ENCODE measurements around the gene PRKCE.

The PRKCE gene

DNA sequence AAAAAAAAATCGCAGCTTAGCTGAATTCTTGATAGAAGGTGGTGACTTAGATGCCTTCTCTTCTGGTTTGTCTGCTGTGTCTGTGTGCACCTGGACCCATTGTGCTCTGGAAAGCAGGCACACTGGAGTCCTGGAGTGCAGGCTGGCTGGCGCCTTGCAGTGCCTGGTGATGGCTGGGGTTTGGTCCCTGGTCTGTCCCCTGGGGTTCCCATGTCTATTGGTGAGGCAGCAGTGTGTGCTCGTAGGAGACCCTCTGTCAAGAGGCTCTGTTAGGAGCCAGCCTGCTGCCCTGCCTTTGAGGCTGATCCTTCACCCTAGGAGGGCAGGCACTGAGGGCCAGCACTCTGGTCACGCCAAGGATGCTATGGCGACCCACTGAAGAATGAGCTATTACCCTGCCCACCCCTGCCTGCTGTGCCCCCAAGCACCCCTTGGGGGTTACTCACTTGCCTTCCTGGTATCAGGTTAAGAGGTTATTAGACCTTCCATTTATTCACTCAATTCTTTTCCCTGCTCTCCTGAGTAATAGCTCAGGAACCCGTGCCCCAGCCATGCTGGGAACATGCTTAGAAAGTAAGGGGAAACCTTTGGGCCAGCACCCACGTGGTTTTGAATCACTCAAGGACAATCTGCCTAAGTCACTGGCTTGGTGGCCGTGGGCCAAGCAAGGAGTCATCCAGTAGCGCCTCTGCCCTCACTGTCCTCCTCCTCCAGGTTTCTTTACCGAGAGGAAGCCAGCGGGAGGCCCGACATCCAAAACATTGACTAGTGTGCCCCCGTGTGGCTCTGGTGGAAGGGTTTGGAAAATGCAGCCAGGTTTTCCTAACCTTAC is 284.5 kb downstream of the PRKCE start:
- H3K9me3 ChIP-seq (ENCODE audit: control insufficient read depth, low read length): no peaks in the 10 kb centered on the region
- H3K36me3 ChIP-seq (ENCODE audit: control insufficient read depth, insufficient read depth, low read length): no peaks in the 10 kb centered on the region
- no peak overlapping the region for H3K4me3 ChIP-seq (ENCODE audit: insufficient read depth, low read depth, low read length)
- WGBS, 2 experiments: 41 to 42% methylated on average over 13 of the region's 13 CpGs
- no peaks in the 10 kb centered on the region for H3K27me3 ChIP-seq (ENCODE audit: control insufficient read depth, insufficient read depth, low read length, poor library complexity, severe bottlenecking)
- no peak overlapping the region for H3K27ac ChIP-seq (ENCODE audit: insufficient read depth, low read depth, low read length, poor library complexity, severe bottlenecking)
- no peaks in the 10 kb centered on the region for H3K4me1 ChIP-seq (ENCODE audit: control insufficient read depth, insufficient read depth, low read length)

- no peaks in the 10 kb centered on the region for H3K36me3 ChIP-seq (ENCODE audit: control insufficient read depth, insufficient read depth, low read length)
- no peak overlapping the region for H3K4me3 ChIP-seq (ENCODE audit: insufficient read depth, low read depth, low read length)
- 57 to 62% methylated on average over 5 of the region's 5 CpGs for WGBS, 2 experiments
- no peak overlapping the region for H3K27ac ChIP-seq (ENCODE audit: insufficient read depth, low read depth, low read length, poor library complexity, severe bottlenecking)
- H3K27me3 ChIP-seq (ENCODE audit: control insufficient read depth, insufficient read depth, low read length, poor library complexity, severe bottlenecking): no peaks in the 10 kb centered on the region
- H3K9me3 ChIP-seq (ENCODE audit: control insufficient read depth, low read length): no peaks in the 10 kb centered on the region
- H3K4me1 ChIP-seq (ENCODE audit: control insufficient read depth, insufficient read depth, low read length): peaks cover 2% of the 10 kb centered on the region
Observed at GRCh38 chr2:45936623-45936979, 285.1 kb downstream of the PRKCE start.

DNA sequence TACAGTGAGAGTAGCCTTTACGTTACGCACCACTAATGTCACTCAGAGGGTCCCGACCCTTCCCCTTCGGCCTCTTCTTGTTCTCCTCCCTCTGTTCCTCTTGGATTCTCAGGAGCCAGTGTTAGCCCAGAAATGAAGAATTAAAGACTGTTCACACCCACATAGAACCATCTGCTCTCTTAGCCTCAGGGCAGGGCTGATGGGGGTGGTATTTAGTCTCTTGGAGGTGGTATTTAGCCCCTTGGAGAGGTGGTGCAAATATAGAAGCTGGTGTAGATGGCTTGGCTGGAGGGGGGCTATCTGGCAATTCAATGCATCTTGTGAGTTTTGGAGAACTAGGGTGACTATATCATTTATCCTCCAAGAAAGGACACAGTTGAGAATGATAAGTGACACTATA is 286.5 kb downstream of the PRKCE start:
- WGBS, 2 experiments: 94 to 96% methylated on average over 4 of the region's 4 CpGs

DNA sequence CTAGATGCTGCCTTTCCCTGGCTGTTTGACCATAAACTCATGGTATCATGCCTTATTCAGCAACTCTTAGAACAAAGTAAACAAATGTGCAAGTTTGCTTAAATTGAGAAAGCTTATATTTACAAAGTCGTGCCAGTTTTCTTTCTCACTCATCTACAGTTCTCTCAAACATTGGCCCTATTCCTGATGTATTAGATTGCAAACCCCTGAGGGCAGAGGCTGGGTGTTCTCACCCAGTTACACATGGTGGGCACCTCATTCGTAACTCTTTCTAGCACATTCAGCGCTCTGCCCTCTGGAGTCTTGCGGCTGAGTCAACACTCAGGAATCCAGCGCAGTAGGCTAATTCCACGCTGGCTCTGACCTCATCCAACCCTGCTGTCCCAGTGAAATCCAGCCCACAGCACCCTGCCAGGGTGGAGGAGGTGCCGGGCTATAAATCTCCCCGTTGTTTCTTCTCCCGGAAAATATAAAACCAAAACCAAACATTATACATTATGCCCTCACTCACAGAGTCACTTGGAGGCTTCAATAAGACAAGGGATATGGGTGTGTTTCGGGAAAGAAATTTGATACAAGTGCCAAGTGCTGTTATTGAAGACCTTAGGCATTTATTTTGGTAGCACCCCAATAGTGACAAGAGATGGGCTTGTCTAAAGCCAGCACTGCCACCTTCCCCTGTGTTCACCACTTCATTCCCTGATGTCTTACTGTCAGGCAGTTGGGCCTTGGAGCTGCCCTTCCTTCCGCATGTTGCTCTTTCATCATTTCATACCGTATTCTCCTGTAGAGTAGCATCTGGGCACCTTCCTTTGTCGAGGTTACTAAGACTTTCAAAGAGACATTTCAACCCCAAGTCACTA is 287.4 kb downstream of the PRKCE start:
- no peak overlapping the region for H3K4me3 ChIP-seq (ENCODE audit: insufficient read depth, low read depth, low read length)
- no peaks in the 10 kb centered on the region for H3K36me3 ChIP-seq (ENCODE audit: control insufficient read depth, insufficient read depth, low read length)
- no peaks in the 10 kb centered on the region for H3K9me3 ChIP-seq (ENCODE audit: control insufficient read depth, low read length)
- peaks cover 5% of the 10 kb centered on the region for H3K4me1 ChIP-seq (ENCODE audit: control insufficient read depth, insufficient read depth, low read length)
- no peak overlapping the region for H3K27ac ChIP-seq (ENCODE audit: insufficient read depth, low read depth, low read length, poor library complexity, severe bottlenecking)
- WGBS, 2 experiments: 74 to 76% methylated on average over 13 of the region's 13 CpGs
- no peaks in the 10 kb centered on the region for H3K27me3 ChIP-seq (ENCODE audit: control insufficient read depth, insufficient read depth, low read length, poor library complexity, severe bottlenecking)

More for the DNA sequence above, 286.5 kb downstream of the PRKCE start:
- H3K27ac ChIP-seq (ENCODE audit: insufficient read depth, low read depth, low read length, poor library complexity, severe bottlenecking): no peak overlapping the region
- no peaks in the 10 kb centered on the region for H3K27me3 ChIP-seq (ENCODE audit: control insufficient read depth, insufficient read depth, low read length, poor library complexity, severe bottlenecking)
- no peak overlapping the region for H3K4me3 ChIP-seq (ENCODE audit: insufficient read depth, low read depth, low read length)
- H3K9me3 ChIP-seq (ENCODE audit: control insufficient read depth, low read length): no peaks in the 10 kb centered on the region
- H3K4me1 ChIP-seq (ENCODE audit: control insufficient read depth, insufficient read depth, low read length): peaks cover 5% of the 10 kb centered on the region
- H3K36me3 ChIP-seq (ENCODE audit: control insufficient read depth, insufficient read depth, low read length): no peaks in the 10 kb centered on the region

GRCh38 chr2:45941531-45942236 is 290.2 kb downstream of the PRKCE start:
- Histone ChIP-seq H3K4me1 (ENCODE audit: control insufficient read depth, insufficient read depth, low read length) (peaks cover 5% of the 10 kb centered on the region), H3K4me3 (ENCODE audit: insufficient read depth, low read depth, low read length) (no peak overlapping the region), H3K36me3 (ENCODE audit: control insufficient read depth, insufficient read depth, low read length) (no peaks in the 10 kb centered on the region), H3K27ac (ENCODE audit: insufficient read depth, low read depth, low read length, poor library complexity, severe bottlenecking) (no peak overlapping the region), H3K27me3 (ENCODE audit: control insufficient read depth, insufficient read depth, low read length, poor library complexity, severe bottlenecking) (no peaks in the 10 kb centered on the region), H3K9me3 (ENCODE audit: control insufficient read depth, low read length) (no peaks in the 10 kb centered on the region)
- 86 to 91% methylated on average over 6 of the region's 6 CpGs for WGBS, 2 experiments

DNA sequence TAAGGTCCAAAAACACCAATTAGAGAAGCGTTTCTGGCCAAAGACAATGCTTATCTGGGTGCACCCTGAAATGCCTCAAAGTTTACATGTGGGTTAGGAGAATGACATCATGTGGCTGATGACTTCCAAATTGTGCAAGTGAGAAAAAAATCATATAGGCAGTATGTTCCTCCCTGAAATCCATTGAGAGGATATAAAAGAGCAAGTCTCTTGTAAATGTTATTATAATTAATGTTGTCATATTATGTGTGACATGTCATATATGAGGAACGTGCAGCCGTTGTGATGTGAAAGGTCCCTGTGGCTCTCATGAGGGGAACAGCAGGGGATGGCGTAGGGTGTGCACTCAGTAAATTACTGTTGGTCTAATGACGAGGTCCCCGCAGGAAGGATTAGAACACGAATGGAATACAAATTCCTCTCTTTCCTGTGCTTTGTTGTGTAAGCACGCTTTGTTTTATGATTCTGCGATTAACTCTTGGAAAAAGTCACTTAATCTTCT is 290.8 kb downstream of the PRKCE start:
- Histone ChIP-seq H3K27ac (ENCODE audit: insufficient read depth, low read depth, low read length, poor library complexity, severe bottlenecking) (no peak overlapping the region), H3K27me3 (ENCODE audit: control insufficient read depth, insufficient read depth, low read length, poor library complexity, severe bottlenecking) (no peaks in the 10 kb centered on the region), H3K4me1 (ENCODE audit: control insufficient read depth, insufficient read depth, low read length) (peaks cover 5% of the 10 kb centered on the region), H3K9me3 (ENCODE audit: control insufficient read depth, low read length) (no peaks in the 10 kb centered on the region), H3K4me3 (ENCODE audit: insufficient read depth, low read depth, low read length) (no peak overlapping the region), H3K36me3 (ENCODE audit: control insufficient read depth, insufficient read depth, low read length) (no peaks in the 10 kb centered on the region)
- WGBS, 2 experiments: 91 to 92% methylated on average over 8 to 9 of the region's 9 CpGs

GRCh38 chr2:45943219-45944044 is 292.0 kb downstream of the PRKCE start:
- WGBS, 2 experiments: 84 to 88% methylated on average over 14 of the region's 14 CpGs
- Histone ChIP-seq H3K36me3 (ENCODE audit: control insufficient read depth, insufficient read depth, low read length) (no peaks in the 10 kb centered on the region), H3K4me3 (ENCODE audit: insufficient read depth, low read depth, low read length) (no peak overlapping the region), H3K27ac (ENCODE audit: insufficient read depth, low read depth, low read length, poor library complexity, severe bottlenecking) (no peak overlapping the region), H3K9me3 (ENCODE audit: control insufficient read depth, low read length) (no peaks in the 10 kb centered on the region), H3K27me3 (ENCODE audit: control insufficient read depth, insufficient read depth, low read length, poor library complexity, severe bottlenecking) (no peaks in the 10 kb centered on the region), H3K4me1 (ENCODE audit: control insufficient read depth, insufficient read depth, low read length) (peaks cover 5% of the 10 kb centered on the region)

DNA sequence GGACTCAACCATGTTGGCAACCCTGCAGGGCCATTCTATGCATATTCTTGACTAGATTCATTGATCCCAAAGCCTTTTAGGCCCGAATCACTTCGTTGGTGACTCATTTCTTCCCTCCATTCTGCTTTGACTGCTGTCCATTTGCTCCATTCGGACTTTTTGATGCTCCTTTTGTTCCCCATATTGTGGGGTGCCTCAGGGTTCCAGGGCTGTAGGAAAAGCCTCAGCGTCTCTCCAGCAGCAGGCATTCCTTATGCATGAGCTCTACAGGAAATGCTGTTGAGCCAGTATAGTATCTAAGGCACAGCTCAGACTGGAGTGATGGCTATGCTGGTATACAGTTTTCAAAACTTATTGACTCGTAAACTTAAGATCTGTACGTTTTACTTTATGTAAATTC is 292.6 kb downstream of the PRKCE start:
- Histone ChIP-seq H3K27ac (ENCODE audit: insufficient read depth, low read depth, low read length, poor library complexity, severe bottlenecking) (no peak overlapping the region), H3K4me1 (ENCODE audit: control insufficient read depth, insufficient read depth, low read length) (peaks cover 5% of the 10 kb centered on the region), H3K27me3 (ENCODE audit: control insufficient read depth, insufficient read depth, low read length, poor library complexity, severe bottlenecking) (no peaks in the 10 kb centered on the region), H3K36me3 (ENCODE audit: control insufficient read depth, insufficient read depth, low read length) (no peaks in the 10 kb centered on the region), H3K9me3 (ENCODE audit: control insufficient read depth, low read length) (no peaks in the 10 kb centered on the region), H3K4me3 (ENCODE audit: insufficient read depth, low read depth, low read length) (no peak overlapping the region)
- WGBS, 2 experiments: 75 to 79% methylated on average over 6 of the region's 6 CpGs

GRCh38 chr2:45945302-45945717 is 293.8 kb downstream of the PRKCE start:
- Histone ChIP-seq H3K4me3 (ENCODE audit: insufficient read depth, low read depth, low read length) (no peak overlapping the region), H3K9me3 (ENCODE audit: control insufficient read depth, low read length) (no peaks in the 10 kb centered on the region), H3K4me1 (ENCODE audit: control insufficient read depth, insufficient read depth, low read length) (peaks cover 5% of the 10 kb centered on the region), H3K27me3 (ENCODE audit: control insufficient read depth, insufficient read depth, low read length, poor library complexity, severe bottlenecking) (no peaks in the 10 kb centered on the region), H3K36me3 (ENCODE audit: control insufficient read depth, insufficient read depth, low read length) (no peaks in the 10 kb centered on the region), H3K27ac (ENCODE audit: insufficient read depth, low read depth, low read length, poor library complexity, severe bottlenecking) (no peak overlapping the region)
- WGBS, 2 experiments: 92 to 96% methylated on average over 9 of the region's 9 CpGs

All from ectodermal cell (in vitro differentiated cells).